PC-3 (cell line): ENCODE data around the gene RPL15. TPM values are rescaled to one million over a fixed set of nuclear protein-coding genes. Genes with fewer than 3 reads are reported as not detected.

Source experiments
- ATAC-seq: fragments of 200-7000 bp; cut with Tn5 transposase; 2 replicates; pipeline ENCODE4 v1.9.1; 2020; ENCODE audit warnings: mild to moderate bottlenecking, moderate library complexity
- BruUV-seq: library from RNA; stranded (reverse); fragments of 400-500 nt; replicated peaks from 2 replicates; lab custom pipeline; 2021; lab: Mats Ljungman, UMichigan
- CTCF ChIA-PET: fragments of 300-600 bp; sonication (Branson Sonifier 250); formaldehyde crosslinking; loops from one replicate; lab custom pipeline; 2022; ENCODE audit warnings: antibody characterized with exemption; lab: Charles Lee
- POLR2A ChIA-PET: fragments of 300-600 bp; sonication (Branson Sonifier 250); formaldehyde crosslinking; loops from one replicate; lab custom pipeline; 2022; ENCODE audit warnings: antibody characterized with exemption; ENCODE audit not compliant: unreplicated experiment; lab: Charles Lee
- DNase-seq: peaks from one replicate; pipeline ENCODE4 v3.0.0-alpha.2; 2015
- H2AFZ ChIP-seq: fragments of 300-600 bp; sonication (generic); 2 replicates; pipeline ENCODE4 v1.6.0; 2016; ENCODE audit warnings: antibody characterized with exemption, low read length
- H3F3A ChIP-seq: fragments of 300-600 bp; sonication (generic); one replicate; pipeline ENCODE4 v1.6.0; 2017; ENCODE audit warnings: antibody characterized with exemption, low read length, control low read depth, mild to moderate bottlenecking; ENCODE audit not compliant: unreplicated experiment
- H3K27ac ChIP-seq: fragments of 300-600 bp; sonication (generic); 2 replicates; pipeline ENCODE4 v1.5.1; 2016; ENCODE audit warnings: mild to moderate bottlenecking, low read length
- H3K27me3 ChIP-seq: fragments of 300-600 bp; sonication (generic); 2 replicates; pipeline ENCODE4 v1.6.1; 2016; ENCODE audit warnings: low read length, mixed read lengths
- H3K36me3 ChIP-seq: fragments of 300-600 bp; sonication (generic); 2 replicates; pipeline ENCODE4 v1.6.1; 2016; ENCODE audit warnings: low read depth, mixed run types, low read length, mixed read lengths
- H3K4me1 ChIP-seq: fragments of 300-600 bp; sonication (generic); 2 replicates; pipeline ENCODE4 v1.5.1; 2016; ENCODE audit warnings: low read length; ENCODE audit not compliant: insufficient read depth
- H3K4me2 ChIP-seq: fragments of 300-600 bp; sonication (generic); 2 replicates; pipeline ENCODE4 v1.6.0; 2016; ENCODE audit warnings: low read length
- H3K4me3 ChIP-seq: fragments of 300-600 bp; sonication (generic); 2 replicates; pipeline ENCODE4 v1.5.1; 2016; ENCODE audit warnings: mild to moderate bottlenecking, low read length, mixed read lengths
- H3K79me2 ChIP-seq: fragments of 300-600 bp; sonication (generic); 2 replicates; pipeline ENCODE4 v1.6.1; 2017; ENCODE audit warnings: low read length, mixed read lengths
- H3K9ac ChIP-seq: fragments of 300-600 bp; sonication (generic); 2 replicates; pipeline ENCODE4 v1.6.0; 2016; ENCODE audit warnings: mild to moderate bottlenecking, low read length
- H3K9me2 ChIP-seq: fragments of 300-600 bp; sonication (generic); replicated peaks from 2 replicates; pipeline ENCODE4 v1.6.1; 2016; ENCODE audit warnings: mixed run types, low read length, mixed read lengths
- H3K9me3 ChIP-seq: fragments of 300-600 bp; sonication (generic); 2 replicates; pipeline ENCODE4 v1.6.1; 2016; ENCODE audit warnings: low read length, mixed read lengths
- H4K20me1 ChIP-seq: fragments of 300-600 bp; sonication (generic); 2 replicates; pipeline ENCODE4 v1.6.1; 2016; ENCODE audit warnings: low read length, mixed read lengths
- EZH2 ChIP-seq: fragments of 300-600 bp; sonication (generic); IDR thresholded peaks from one replicate; pipeline ENCODE4 v1.6.1; 2017; ENCODE audit warnings: antibody characterized with exemption, mild to moderate bottlenecking, low read length; ENCODE audit not compliant: unreplicated experiment
- EZH2phosphoT487 ChIP-seq: fragments of 300-600 bp; sonication (generic); IDR thresholded peaks from 2 replicates; pipeline ENCODE4 v1.6.1; 2018; ENCODE audit warnings: mild to moderate bottlenecking, antibody characterized with exemption, low read length, borderline replicate concordance
- intact Hi-C: fragments of 100-400 bp; cut with micrococcal nuclease; formaldehyde crosslinking; loops from 2 replicates; pipeline ENCODE4 v1.9.0; 2023
- total RNA-seq: library from RNA; depleted of rRNA; stranded (reverse); fragments of >200 nt; gene quantifications from 2 replicates; pipeline ENCODE4 v1.2.3, GENCODE V29; 2014
- TF ChIP-seq, protein P1 (sequence below): fragments of 300-600 bp; sonication (generic); conservative IDR thresholded peaks from 2 replicates; pipeline ENCODE4 v1.5.1; 2017; ENCODE audit warnings: antibody characterized with exemption, low read depth, mild to moderate bottlenecking, low read length

RPL15 gene
- total RNA-seq, 1 experiment from 2014 or later = 1,904 TPM

DNA sequence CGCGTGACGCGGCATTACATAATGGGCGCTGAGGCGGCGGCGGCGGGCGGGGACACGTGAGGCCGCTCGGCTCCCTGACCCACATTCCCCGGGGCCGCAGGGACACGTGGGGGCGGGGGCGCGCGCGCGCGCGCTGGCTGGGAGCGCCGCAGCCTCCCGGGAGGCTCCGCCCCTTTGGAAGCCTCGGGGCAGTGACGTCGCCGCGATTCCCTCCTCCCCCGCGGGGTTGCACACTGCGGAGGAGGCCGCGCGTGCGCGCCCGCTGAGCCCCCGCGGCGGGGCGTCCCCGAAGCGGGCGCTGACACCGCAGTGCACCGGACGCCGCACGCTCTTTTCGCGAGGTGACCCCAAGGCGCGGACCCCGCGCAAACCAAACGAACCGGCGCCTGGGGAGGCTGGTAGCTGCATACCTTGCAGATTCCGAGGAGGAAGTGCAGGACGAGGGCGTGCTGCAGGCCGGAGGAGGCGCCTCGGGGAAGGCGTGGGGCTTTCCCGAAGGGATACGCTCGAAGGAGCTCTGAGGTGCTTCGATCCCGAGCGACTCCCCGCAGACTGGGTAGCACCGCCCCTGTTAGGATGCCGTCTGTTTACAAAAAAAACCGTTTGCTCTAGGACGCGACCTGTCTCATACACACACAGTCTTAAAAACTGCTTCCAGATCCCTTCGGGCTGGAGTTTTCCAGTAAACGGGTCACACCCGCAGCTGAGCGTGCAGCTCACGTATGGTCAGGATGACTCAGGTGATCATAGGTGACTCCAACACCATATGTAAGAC, 29.2 kb downstream of the RPL15 start:
- Histone ChIP-seq H3K79me2 (peaks cover 49% of the 10 kb centered on the region), H3K4me1 (peaks cover 34% of the 10 kb centered on the region), H3K36me3 (0 out of 2 replicates have a peak, but pooled peaks cover 3% of the 10 kb centered on the region), H2AFZ (peak overlapping the region; percentile 10; the same call in 1 of the 2 replicates), H4K20me1 (peaks cover 42% of the 10 kb centered on the region), H3K27me3 (no peaks in the 10 kb centered on the region), H3K27ac (peak overlapping the region; percentile 70), H3K4me3 (peak overlapping the region; percentile 85), H3F3A (no peaks in the 10 kb centered on the region), H3K9me2 (no peaks in the 10 kb centered on the region), H3K9ac (peak overlapping the region; percentile 71), H3K9me3 (no peaks in the 10 kb centered on the region), H3K4me2 (peak overlapping the region; percentile 88)
- CTCF ChIA-PET = no interaction called here
- TF ChIP-seq, protein P1, sequence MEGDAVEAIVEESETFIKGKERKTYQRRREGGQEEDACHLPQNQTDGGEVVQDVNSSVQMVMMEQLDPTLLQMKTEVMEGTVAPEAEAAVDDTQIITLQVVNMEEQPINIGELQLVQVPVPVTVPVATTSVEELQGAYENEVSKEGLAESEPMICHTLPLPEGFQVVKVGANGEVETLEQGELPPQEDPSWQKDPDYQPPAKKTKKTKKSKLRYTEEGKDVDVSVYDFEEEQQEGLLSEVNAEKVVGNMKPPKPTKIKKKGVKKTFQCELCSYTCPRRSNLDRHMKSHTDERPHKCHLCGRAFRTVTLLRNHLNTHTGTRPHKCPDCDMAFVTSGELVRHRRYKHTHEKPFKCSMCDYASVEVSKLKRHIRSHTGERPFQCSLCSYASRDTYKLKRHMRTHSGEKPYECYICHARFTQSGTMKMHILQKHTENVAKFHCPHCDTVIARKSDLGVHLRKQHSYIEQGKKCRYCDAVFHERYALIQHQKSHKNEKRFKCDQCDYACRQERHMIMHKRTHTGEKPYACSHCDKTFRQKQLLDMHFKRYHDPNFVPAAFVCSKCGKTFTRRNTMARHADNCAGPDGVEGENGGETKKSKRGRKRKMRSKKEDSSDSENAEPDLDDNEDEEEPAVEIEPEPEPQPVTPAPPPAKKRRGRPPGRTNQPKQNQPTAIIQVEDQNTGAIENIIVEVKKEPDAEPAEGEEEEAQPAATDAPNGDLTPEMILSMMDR = no peak
- TF ChIP-seq EZH2phosphoT487 (peak; percentile 99), EZH2 (no peak)
- POLR2A ChIA-PET = interaction anchor here (0.7 to 1.2 kb wide), 3 partner anchors 12 to 29 kb away, joined by 4 to 9 read pairs (median 6); partner anchors contain the start of genes NKIRAS1 and RPL15
- no TSS peak for BruUV-seq
- ATAC-seq (peak; percentile 70), DNase-seq (peak; percentile 97)
- intact Hi-C loops = loop anchor here (1.0 to 2.0 kb wide), 2 partner anchors 13 to 29 kb away; partner anchors contain the start of genes NKIRAS1 and RPL15

DNA sequence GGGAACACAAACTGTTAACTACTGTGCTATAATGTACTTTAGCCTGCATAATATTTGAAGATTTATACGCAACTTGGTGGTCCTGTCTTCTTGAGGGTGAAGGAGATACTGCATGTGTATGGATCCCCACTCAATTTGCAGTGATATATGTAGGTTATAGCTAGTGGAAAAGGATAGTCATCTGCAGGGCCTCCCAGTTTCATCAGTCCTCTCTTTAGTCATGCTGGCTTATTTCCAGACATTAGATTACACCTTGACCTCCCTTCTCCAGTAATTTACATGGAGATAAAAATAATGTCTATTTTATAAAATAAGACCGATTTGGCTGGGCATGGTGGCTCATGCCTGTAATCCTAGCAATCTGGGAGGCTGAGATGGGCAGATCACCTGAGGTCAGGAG, 31.8 kb downstream of the RPL15 start:
- H3K27ac ChIP-seq = no peak overlapping the region
- H3K4me2 ChIP-seq = no peak overlapping the region
- CTCF ChIA-PET = no interaction called here
- H3K36me3 ChIP-seq = 0 out of 2 replicates have a peak, but pooled peaks cover 3% of the 10 kb centered on the region
- H3K9me2 ChIP-seq = no peaks in the 10 kb centered on the region
- peaks cover 66% of the 10 kb centered on the region for H4K20me1 ChIP-seq
- H3K9ac ChIP-seq = no peak overlapping the region
- no peaks in the 10 kb centered on the region for H3F3A ChIP-seq
- H2AFZ ChIP-seq = no peak overlapping the region
- DNase-seq (peak; percentile 32), ATAC-seq (no peak)
- H3K9me3 ChIP-seq = no peaks in the 10 kb centered on the region
- H3K79me2 ChIP-seq = peaks cover 75% of the 10 kb centered on the region
- H3K27me3 ChIP-seq = no peaks in the 10 kb centered on the region
- POLR2A ChIA-PET = interaction anchor here (0.7 kb wide), 1 partner anchor 24 kb away, joined by 3 read pairs; no protein-coding TSS in a partner anchor
- H3K4me1 ChIP-seq = peaks cover 34% of the 10 kb centered on the region
- no TSS peak for BruUV-seq
- no peak overlapping the region for H3K4me3 ChIP-seq
- TF ChIP-seq EZH2 (no peak), EZH2phosphoT487 (no peak)
- TF ChIP-seq, protein P1 = no peak
- intact Hi-C loops = no loop called here
